PC-3 (cell line): ENCODE data around the gene SH2D3A.

Source experiments
- CTCF ChIP-seq: fragments of 300-600 bp; sonication (generic); conservative IDR thresholded peaks from 2 replicates; pipeline ENCODE4 v1.5.1; 2017; ENCODE audit warnings: antibody characterized with exemption, low read depth, mild to moderate bottlenecking, low read length
- EZH2 ChIP-seq: fragments of 300-600 bp; sonication (generic); IDR thresholded peaks from one replicate; pipeline ENCODE4 v1.6.1; 2017; ENCODE audit warnings: antibody characterized with exemption, mild to moderate bottlenecking, low read length; ENCODE audit not compliant: unreplicated experiment

DNA sequence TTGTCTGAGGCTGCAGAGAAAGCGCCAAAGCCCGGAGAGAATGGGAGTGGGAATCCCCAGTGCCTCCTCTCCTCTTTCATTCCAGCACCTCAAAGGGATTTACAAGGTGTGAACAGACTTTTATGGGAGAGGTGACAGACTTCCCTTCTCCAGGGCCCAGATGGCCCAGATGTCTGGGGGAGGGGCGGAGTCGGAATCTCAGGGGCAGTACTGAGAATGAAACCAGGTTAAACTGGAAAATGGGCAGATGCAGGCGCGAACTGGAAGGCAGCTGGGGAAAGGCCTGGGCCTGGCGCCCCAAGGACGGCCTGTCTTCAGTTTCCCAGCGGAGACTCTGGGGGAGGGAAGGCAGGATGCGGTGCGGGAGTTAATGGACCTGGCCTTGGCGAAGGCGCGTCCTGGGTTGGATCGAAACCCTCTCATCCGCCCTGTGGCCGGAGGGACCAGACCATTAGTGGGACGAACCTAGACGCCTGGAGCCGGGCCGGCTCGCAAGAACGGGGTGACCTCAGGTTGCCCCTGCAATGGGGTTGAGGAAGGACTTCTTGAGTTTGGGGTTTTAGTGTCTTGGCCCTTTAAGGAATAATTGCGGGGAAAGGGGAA lies 28.3 kb downstream of the SH2D3A start:
- TF ChIP-seq CTCF (no peak; the same call in 1 of the 2 replicates), EZH2 (no peak)
